Motor neuron (in vitro differentiated cells): Measurements from ENCODE around the gene MACROD2. TPM values are rescaled to one million over a fixed set of nuclear protein-coding genes. Genes with fewer than 3 reads are reported as not detected.

ENCODE experiments used
- ATAC-seq, 8 experiments: fragments of 200-7000 bp; cut with Tn5 transposase; replicated peaks in 6 of 8; 2 replicates each; pipeline ENCODE4 v1.8.0; 2021; ENCODE audit warnings: mild to moderate bottlenecking in 8 of 8, moderate library complexity in 8 of 8
- H3K27ac ChIP-seq, 2 donors: fragments of 250-450 bp; sonication (Bioruptor Pico); 2 replicates each; pipeline ENCODE4 v1.9.0; 2021; ENCODE audit warnings: antibody characterized with exemption in 2 of 2, mild to moderate bottlenecking in 2 of 2, moderate library complexity in 1 of 2
- H3K4me1 ChIP-seq, 2 donors: fragments of 250-450 bp; sonication (Bioruptor Pico); replicated peaks in 1 of 2; 2 replicates each; pipeline ENCODE4 v1.6.1; 2021; ENCODE audit warnings: antibody characterized with exemption in 2 of 2, mild to moderate bottlenecking in 2 of 2, moderate library complexity in 1 of 2
- H3K4me3 ChIP-seq, 5 donors: fragments of 250-450 bp; sonication (Bioruptor Pico); 2 replicates each; pipeline ENCODE4 v1.9.0; 2021; ENCODE audit warnings: antibody characterized with exemption in 5 of 5, mild to moderate bottlenecking in 5 of 5, moderate library complexity in 4 of 5
- WGBS, 10 experiments: fragments of 450-650 bp; shearing (Covaris generic); methylation state at CpG; one replicate each; pipeline ENCODE4 v1.0.0; 2022; 5-methylcytosine and 5-hydroxymethylcytosine counted together
- in situ Hi-C, 9 experiments: fragments of 400-800 bp; cut with MboI; loops; one replicate each; pipeline ENCODE4 v1.15.0; 2021; ENCODE audit warnings: low sequenced_read_pairs in 9 of 9, low pct_unique_long_range_greater_than_20kb in 2 of 9; ENCODE audit not compliant: unreplicated experiment in 9 of 9
- total RNA-seq, 8 experiments: library from RNA; unstranded; fragments of 300-600 nt; gene quantifications; 2 replicates each; pipeline versions ENCODE4 v1.2.3 to v1.2.4, GENCODE V29; 2022

MACROD2 gene
- total RNA-seq, 8 experiments from 2014 or later = 4.3 to 24.9 (median 10.4) TPM

GRCh38 chr20:14142171-14142570 is 146.9 kb downstream of the MACROD2 start:
- in situ Hi-C loops = no loop called here
- ATAC-seq = peak; percentile 88 to 99 (median 97)
- 0 to 80% (median 15%) methylated on average over 1 to 5 of the region's 5 CpGs; no CpG with 5 or more reads in 2 of the 10 experiments for WGBS, 10 experiments
- Histone ChIP-seq H3K27ac (no peak overlapping the region), H3K4me3 (no peak overlapping the region), H3K4me1 (peaks cover 5 to 12% of the 10 kb centered on the region in 2 donors)

- Histone ChIP-seq H3K27ac (no peak overlapping the region), H3K4me1 (peaks cover 5 to 12% of the 10 kb centered on the region in 2 donors), H3K4me3 (no peak overlapping the region)
- 6 to 94% (median 44%) methylated on average over 1 to 2 of the region's 2 CpGs; no CpG with 5 or more reads in 1 of the 10 experiments for WGBS, 10 experiments
- in situ Hi-C loops = no loop called here
- ATAC-seq = peak in 1 of 8 experiments; percentile 14
These were observed 147.8 kb downstream of the MACROD2 start for GRCh38 chr20:14142964-14143627.

GRCh38 chr20:14148042-14148441 is 152.7 kb downstream of the MACROD2 start:
- 50 to 100% (median 89%) methylated on average over 1 of the region's 1 CpG; no CpG with 5 or more reads in 5 of the 10 experiments for WGBS, 10 experiments
- ATAC-seq = no peak
- H3K27ac ChIP-seq = no peak overlapping the region
- in situ Hi-C loops = no loop called here
- no peak overlapping the region for H3K4me3 ChIP-seq
- H3K4me1 ChIP-seq = peaks cover 4 to 6% of the 10 kb centered on the region in 2 donors

GRCh38 chr20:14155361-14155760 is 160.0 kb downstream of the MACROD2 start:
- in situ Hi-C loops = no loop called here
- H3K4me1 ChIP-seq = no peaks in the 10 kb centered on the region
- no peak overlapping the region for H3K4me3 ChIP-seq
- ATAC-seq = no peak
- no peak overlapping the region for H3K27ac ChIP-seq
- 37 to 100% (median 93%) methylated on average over 2 of the region's 2 CpGs; no CpG with 5 or more reads in 1 of the 10 experiments for WGBS, 10 experiments

GRCh38 chr20:14178528-14178927 is 183.2 kb downstream of the MACROD2 start:
- Histone ChIP-seq H3K27ac (no peak overlapping the region), H3K4me1 (no peaks in the 10 kb centered on the region), H3K4me3 (no peak overlapping the region)
- no peak for ATAC-seq
- WGBS, 10 experiments = 56 to 100% (median 88%) methylated on average over 2 to 4 of the region's 4 CpGs
- in situ Hi-C loops = no loop called here

- Histone ChIP-seq H3K4me3 (no peak overlapping the region), H3K4me1 (no peaks in the 10 kb centered on the region), H3K27ac (no peak overlapping the region)
- no peak for ATAC-seq
- in situ Hi-C loops = no loop called here
These were observed 183.6 kb downstream of the MACROD2 start for GRCh38 chr20:14178952-14179351.

GRCh38 chr20:14189794-14190402 is 194.6 kb downstream of the MACROD2 start:
- H3K4me1 ChIP-seq = no peaks in the 10 kb centered on the region
- no peak overlapping the region for H3K4me3 ChIP-seq
- H3K27ac ChIP-seq = no peak overlapping the region
- peak in 3 of 8 experiments; percentile 24 to 74 (median 40) for ATAC-seq
- in situ Hi-C loops = no loop called here
- 0 to 100% (median 71%) methylated on average over 1 of the region's 1 CpG; no CpG with 5 or more reads in 3 of the 10 experiments for WGBS, 10 experiments

GRCh38 chr20:14191559-14191958 is 196.2 kb downstream of the MACROD2 start:
- Histone ChIP-seq H3K27ac (no peak overlapping the region), H3K4me3 (no peak overlapping the region), H3K4me1 (no peaks in the 10 kb centered on the region)
- in situ Hi-C loops = no loop called here
- ATAC-seq = no peak

GRCh38 chr20:14193443-14193842 is 198.1 kb downstream of the MACROD2 start:
- Histone ChIP-seq H3K4me3 (no peak overlapping the region), H3K27ac (no peak overlapping the region), H3K4me1 (no peaks in the 10 kb centered on the region)
- 61 to 100% (median 86%) methylated on average over 2 to 4 of the region's 4 CpGs for WGBS, 10 experiments
- in situ Hi-C loops = no loop called here
- no peak for ATAC-seq

GRCh38 chr20:14193885-14194284 is 198.6 kb downstream of the MACROD2 start:
- Histone ChIP-seq H3K4me1 (no peaks in the 10 kb centered on the region), H3K27ac (no peak overlapping the region), H3K4me3 (no peak overlapping the region)
- 83 to 100% (median 100%) methylated on average over 1 to 2 of the region's 2 CpGs; no CpG with 5 or more reads in 2 of the 10 experiments for WGBS, 10 experiments
- in situ Hi-C loops = no loop called here
- ATAC-seq = peak in 1 of 8 experiments; percentile 44

- no peak overlapping the region for H3K4me3 ChIP-seq
- H3K27ac ChIP-seq = no peak overlapping the region
- in situ Hi-C loops = no loop called here
- H3K4me1 ChIP-seq = no peaks in the 10 kb centered on the region
- WGBS, 10 experiments = 0 to 100% (median 91%) methylated on average over 1 of the region's 1 CpG; no CpG with 5 or more reads in 1 of the 10 experiments
- no peak for ATAC-seq
These were observed 201.8 kb downstream of the MACROD2 start for GRCh38 chr20:14197097-14197496.

- 80 to 95% (median 90%) methylated on average over 1 to 3 of the region's 3 CpGs; no CpG with 5 or more reads in 1 of the 10 experiments for WGBS, 10 experiments
- H3K4me1 ChIP-seq = no peaks in the 10 kb centered on the region
- ATAC-seq = peak in 1 of 8 experiments; percentile 22
- in situ Hi-C loops = no loop called here
- H3K4me3 ChIP-seq = no peak overlapping the region
- no peak overlapping the region for H3K27ac ChIP-seq
These were observed 203.1 kb downstream of the MACROD2 start for GRCh38 chr20:14198416-14198815.

GRCh38 chr20:14199111-14199510 is 203.8 kb downstream of the MACROD2 start:
- 67 to 100% (median 86%) methylated on average over 2 of the region's 2 CpGs; no CpG with 5 or more reads in 6 of the 10 experiments for WGBS, 10 experiments
- H3K27ac ChIP-seq = no peak overlapping the region
- no peak overlapping the region for H3K4me3 ChIP-seq
- in situ Hi-C loops = no loop called here
- no peak for ATAC-seq
- H3K4me1 ChIP-seq = no peaks in the 10 kb centered on the region

- Histone ChIP-seq H3K4me3 (no peak overlapping the region), H3K27ac (no peak overlapping the region), H3K4me1 (no peaks in the 10 kb centered on the region)
- no peak for ATAC-seq
- in situ Hi-C loops = no loop called here
- 83 to 93% (median 92%) methylated on average over 1 to 2 of the region's 2 CpGs; no CpG with 5 or more reads in 7 of the 10 experiments for WGBS, 10 experiments
These were observed 208.3 kb downstream of the MACROD2 start for GRCh38 chr20:14203657-14204056.
